Stomach (tissue), 9 donors: ENCODE measurements around the gene TLK1. TPM values are rescaled to one million over a fixed set of nuclear protein-coding genes. Genes with fewer than 3 reads are reported as not detected.

Source experiments
- DNase-seq, 2 donors: peaks; one replicate each; pipeline versions ENCODE4 v3.0.0 to v3.0.0-alpha.2; 2013 to 2019
- H3K27ac ChIP-seq, 5 donors: fragments of 200-600 bp in 4 of 5; sonication (generic) in 4 of 5; one replicate each; pipeline ENCODE4 v1.5.1; 2013 to 2019; ENCODE audit warnings: mild to moderate bottlenecking in 1 of 5, moderate library complexity in 1 of 5
- H3K27me3 ChIP-seq, 3 donors: fragments of 200-600 bp; sonication (generic); one replicate each; pipeline ENCODE4 v1.5.1; 2017 to 2019; ENCODE audit warnings: mixed run types in 1 of 3
- H3K36me3 ChIP-seq, 4 donors: fragments of 200-600 bp; sonication (generic); 1 replicate in 3 of 4; 2 replicates in 1 of 4; pipeline ENCODE4 v1.5.1; 2016 to 2019
- H3K4me1 ChIP-seq, 4 donors: fragments of 200-600 bp; sonication (generic); one replicate each; pipeline ENCODE4 v1.5.1; 2016 to 2019
- H3K4me3 ChIP-seq, 4 donors: fragments of 200-600 bp; sonication (generic) in 3 of 4; one replicate each; pipeline ENCODE4 v1.5.1; 2016 to 2019; ENCODE audit warnings: mild to moderate bottlenecking in 1 of 4
- H3K9me3 ChIP-seq, 4 donors: fragments of 200-600 bp; sonication (generic); one replicate each; pipeline ENCODE4 v1.5.1; 2016 to 2019
- EP300 ChIP-seq: sonication (generic); formaldehyde crosslinking; IDR thresholded peaks from one replicate; pipeline ENCODE4 v1.6.1; 2017; ENCODE audit warnings: antibody characterized with exemption
- POLR2A ChIP-seq, 4 donors: fragments of 450-650 bp; IDR thresholded peaks; one replicate each; pipeline ENCODE4 v1.6.1; 2016; ENCODE audit warnings: antibody characterized with exemption in 4 of 4, control low read depth in 2 of 4, mild to moderate bottlenecking in 1 of 4, moderate library complexity in 1 of 4
- POLR2AphosphoS5 ChIP-seq, 3 donors: sonication (generic); formaldehyde crosslinking; IDR thresholded peaks; one replicate each; pipeline ENCODE4 v1.6.1; 2016; ENCODE audit warnings: antibody characterized with exemption in 3 of 3
- WGBS, 5 donors: extraction: QIAGEN DNeasy Blood & Tissue Kit in 3 of 5; methylation state at CpG; one replicate each; pipeline versions ENCODE4 v1.1.5 to v1.1.7; 2013 to 2018; 5-methylcytosine and 5-hydroxymethylcytosine counted together
- intact Hi-C: fragments of 100-400 bp; cut with DNase I; formaldehyde crosslinking; loops from one replicate; pipeline ENCODE4 v1.15.1; 2023; ENCODE audit warnings: low total_unique reads
- polyA plus RNA-seq, 3 donors: library from polyadenylated mRNA; stranded (reverse); fragments of 200-250 nt; gene quantifications; one replicate each; pipeline ENCODE4 v1.2.3, GENCODE V29; 2013
- total RNA-seq, 5 donors: library from RNA; depleted of rRNA; stranded (reverse); fragments of >200 nt; gene quantifications; one replicate each; pipeline versions ENCODE4 v1.1.0 to v1.2.3, GENCODE V29; 2014 to 2016
- TF ChIP-seq, protein P1 (sequence below), 7 experiments: fragments of 450-650 bp in 4 of 7; fragments of 200-600 bp in 3 of 7; sonication (generic) in 3 of 7; IDR thresholded peaks; one replicate each; pipeline ENCODE4 v1.5.1; 2016 to 2019; ENCODE audit warnings: antibody characterized with exemption in 7 of 7, control low read depth in 2 of 7, mild to moderate bottlenecking in 1 of 7
- donor health status: healthy with polysubstance abuse.
- donor health status: Bipolar disorder and iron deficiency.
- donor health status: healthy.

TLK1 gene
- total and polyA plus RNA-seq, 8 donors, result 10.1 to 135 (median 14.4) TPM

DNA sequence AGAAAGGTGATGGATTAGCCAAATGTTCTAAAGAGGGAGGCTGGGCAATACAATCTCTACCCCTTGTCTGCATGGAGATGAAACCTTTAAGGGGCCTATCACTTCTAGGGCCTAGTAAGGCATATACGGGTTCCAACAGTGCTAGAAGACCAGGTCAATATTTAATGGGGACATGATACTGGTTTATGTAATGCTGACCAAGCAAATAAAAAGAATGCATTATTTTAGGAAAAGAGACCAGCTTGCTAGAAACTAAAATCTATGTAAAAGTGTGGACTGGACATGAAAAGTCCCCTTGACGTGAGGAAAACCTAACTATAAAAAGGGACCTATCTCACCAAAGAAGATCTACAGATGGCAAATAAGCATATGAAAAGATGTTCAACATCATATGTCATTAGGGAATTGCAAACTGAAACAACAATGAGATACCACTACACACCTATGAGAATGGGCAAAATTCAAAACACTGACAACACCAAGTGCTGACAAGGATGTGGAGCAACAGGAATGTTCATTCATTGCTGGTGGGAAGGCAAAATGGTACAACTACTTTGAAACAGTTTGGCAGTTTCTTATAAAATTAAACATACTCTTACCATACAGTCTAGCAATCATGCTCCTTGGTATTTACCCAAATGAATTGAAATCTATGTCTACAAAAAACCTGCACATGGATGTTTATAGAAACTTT lies 45.9 kb upstream of the TLK1 start:
- Histone ChIP-seq H3K9me3 (no peaks in the 10 kb centered on the region), H3K4me3 (no peak overlapping the region), H3K4me1 (peaks cover 0 to 8% (median 0%) of the 10 kb centered on the region in 4 donors), H3K27ac (no peak overlapping the region), H3K27me3 (no peaks in the 10 kb centered on the region), H3K36me3 (no peaks in the 10 kb centered on the region)
- no peak for TF ChIP-seq EP300
- TF ChIP-seq POLR2A (IDR thresholded peaks at IDR 0.05), result no peak
- TF ChIP-seq, protein P1, sequence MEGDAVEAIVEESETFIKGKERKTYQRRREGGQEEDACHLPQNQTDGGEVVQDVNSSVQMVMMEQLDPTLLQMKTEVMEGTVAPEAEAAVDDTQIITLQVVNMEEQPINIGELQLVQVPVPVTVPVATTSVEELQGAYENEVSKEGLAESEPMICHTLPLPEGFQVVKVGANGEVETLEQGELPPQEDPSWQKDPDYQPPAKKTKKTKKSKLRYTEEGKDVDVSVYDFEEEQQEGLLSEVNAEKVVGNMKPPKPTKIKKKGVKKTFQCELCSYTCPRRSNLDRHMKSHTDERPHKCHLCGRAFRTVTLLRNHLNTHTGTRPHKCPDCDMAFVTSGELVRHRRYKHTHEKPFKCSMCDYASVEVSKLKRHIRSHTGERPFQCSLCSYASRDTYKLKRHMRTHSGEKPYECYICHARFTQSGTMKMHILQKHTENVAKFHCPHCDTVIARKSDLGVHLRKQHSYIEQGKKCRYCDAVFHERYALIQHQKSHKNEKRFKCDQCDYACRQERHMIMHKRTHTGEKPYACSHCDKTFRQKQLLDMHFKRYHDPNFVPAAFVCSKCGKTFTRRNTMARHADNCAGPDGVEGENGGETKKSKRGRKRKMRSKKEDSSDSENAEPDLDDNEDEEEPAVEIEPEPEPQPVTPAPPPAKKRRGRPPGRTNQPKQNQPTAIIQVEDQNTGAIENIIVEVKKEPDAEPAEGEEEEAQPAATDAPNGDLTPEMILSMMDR (IDR thresholded peaks at IDR 0.05), result no peak
- no peak for TF ChIP-seq POLR2AphosphoS5 (IDR thresholded peaks at IDR 0.05)
- no peak for DNase-seq
- WGBS, 5 donors, result 85 to 96% (median 95%) methylated on average over 2 of the region's 2 CpGs
- intact Hi-C loops, result no loop called here

DNA sequence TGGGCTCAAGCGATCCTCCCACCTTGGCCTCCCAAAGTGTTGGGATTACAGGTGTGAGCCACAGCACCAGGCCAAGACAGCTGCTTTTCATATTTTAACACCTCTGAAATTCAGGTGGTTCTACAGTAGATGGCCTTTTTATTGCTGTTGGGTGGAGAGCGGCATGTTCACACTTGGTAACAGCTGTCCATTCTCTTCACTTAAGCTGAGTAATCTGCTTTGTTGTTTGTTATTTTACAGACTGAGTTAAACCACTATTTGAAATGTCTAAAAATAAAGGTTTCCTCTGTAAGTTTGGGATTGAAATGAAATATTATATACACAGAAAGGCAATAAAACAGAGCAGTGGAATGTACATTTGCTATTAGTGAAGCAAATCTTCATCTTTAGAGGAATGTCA lies 44.9 kb upstream of the TLK1 start:
- 89 to 97% (median 95%) methylated on average over 2 of the region's 2 CpGs for WGBS, 5 donors
- no peak for DNase-seq
- Histone ChIP-seq H3K27me3 (no peaks in the 10 kb centered on the region), H3K27ac (no peak overlapping the region), H3K9me3 (no peaks in the 10 kb centered on the region), H3K4me1 (no peaks in the 10 kb centered on the region), H3K4me3 (no peak overlapping the region), H3K36me3 (no peaks in the 10 kb centered on the region)
- intact Hi-C loops, result no loop called here
- TF ChIP-seq POLR2AphosphoS5 (IDR thresholded peaks at IDR 0.05) (no peak), POLR2A (IDR thresholded peaks at IDR 0.05) (no peak), EP300 (no peak)
- TF ChIP-seq, protein P1 (IDR thresholded peaks at IDR 0.05), result no peak

DNA sequence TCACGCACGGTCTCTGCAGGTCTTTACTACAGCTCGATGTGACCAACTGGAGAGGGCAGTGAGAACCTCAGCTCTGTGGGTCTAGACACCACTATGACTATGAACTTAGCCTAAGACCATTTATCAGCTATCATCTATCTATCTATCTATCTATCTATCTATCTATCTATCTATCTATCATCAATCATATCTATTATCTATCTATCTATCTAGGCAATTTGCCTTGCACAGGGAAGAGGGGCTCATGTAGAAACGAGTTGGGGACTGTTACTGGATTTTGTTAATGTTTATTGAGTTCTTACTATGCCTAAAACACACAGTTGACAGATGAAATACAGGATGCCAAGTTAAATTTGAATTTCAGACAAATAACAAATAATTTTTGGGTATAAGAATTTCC lies 41.1 kb upstream of the TLK1 start:
- 79 to 88% (median 82%) methylated on average over 4 of the region's 4 CpGs for WGBS, 5 donors
- Histone ChIP-seq H3K4me3 (no peak overlapping the region), H3K27me3 (no peaks in the 10 kb centered on the region), H3K4me1 (no peaks in the 10 kb centered on the region), H3K27ac (no peak overlapping the region), H3K9me3 (no peaks in the 10 kb centered on the region), H3K36me3 (no peaks in the 10 kb centered on the region)
- intact Hi-C loops, result no loop called here
- DNase-seq, result no peak
- TF ChIP-seq, protein P1 (IDR thresholded peaks at IDR 0.05), result no peak
- no peak for TF ChIP-seq POLR2A (IDR thresholded peaks at IDR 0.05)
- no peak for TF ChIP-seq POLR2AphosphoS5 (IDR thresholded peaks at IDR 0.05)
- TF ChIP-seq EP300, result no peak

DNA sequence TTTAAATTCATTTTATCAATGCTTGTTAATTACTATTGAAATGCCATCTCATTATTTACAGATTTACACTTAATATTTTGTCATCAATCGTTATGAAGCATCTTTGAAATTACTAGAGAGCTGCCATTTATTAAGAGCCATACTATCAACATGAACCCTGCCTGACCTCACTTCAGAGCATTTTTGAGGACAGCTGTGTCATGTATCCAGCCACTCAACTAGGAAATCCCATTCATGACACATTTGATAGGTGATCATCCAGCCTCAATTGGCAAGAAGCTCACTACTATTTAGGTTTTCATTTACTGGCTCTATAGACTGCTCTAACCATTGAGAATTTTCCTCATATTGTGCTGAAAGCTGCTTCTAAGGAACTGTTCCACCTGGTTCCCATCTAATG lies 40.6 kb upstream of the TLK1 start:
- no peak for DNase-seq
- no peaks in the 10 kb centered on the region for H3K36me3 ChIP-seq
- H3K27me3 ChIP-seq, result no peaks in the 10 kb centered on the region
- intact Hi-C loops, result no loop called here
- H3K4me3 ChIP-seq, result no peak overlapping the region
- TF ChIP-seq EP300 (no peak), POLR2AphosphoS5 (IDR thresholded peaks at IDR 0.05) (no peak), POLR2A (IDR thresholded peaks at IDR 0.05) (no peak)
- TF ChIP-seq, protein P1 (IDR thresholded peaks at IDR 0.05), result no peak
- H3K4me1 ChIP-seq, result no peaks in the 10 kb centered on the region
- no peaks in the 10 kb centered on the region for H3K9me3 ChIP-seq
- H3K27ac ChIP-seq, result no peak overlapping the region
- 74 to 85% (median 79%) methylated on average over 1 of the region's 1 CpG for WGBS, 5 donors
